ENCODE results near the gene UGT1A5.

Gene UGT1A5

GRCh38 chr2:233712611-233713261 is at the start of gene UGT1A5:
TSS of gene UGT1A5 (plus strand) at chr2:233712907. CDS start at chr2:233712992, 85 bp downstream.
- no peak for DNase-seq

- no peak for DNase-seq
Measured at GRCh38 chr2:233663911-233664310, 48.8 kb upstream of the UGT1A5 start.

- no peak for DNase-seq
Measured at GRCh38 chr2:233668605-233669260, 44.0 kb upstream of the UGT1A5 start.

GRCh38 chr2:233671290-233672161 is 41.2 kb upstream of the UGT1A5 start, which contains the start of gene UGT1A9:
TSS of gene UGT1A9 (plus strand) at chr2:233671898. CDS start at chr2:233671935, 37 bp downstream.
- DNase-seq, result no peak

- DNase-seq, result no peak
Measured at GRCh38 chr2:233672886-233673285, 39.8 kb upstream of the UGT1A5 start.

GRCh38 chr2:233673896-233674295 is 38.8 kb upstream of the UGT1A5 start:
- no peak for DNase-seq

- no peak for DNase-seq
Measured at GRCh38 chr2:233674314-233674713, 38.4 kb upstream of the UGT1A5 start.

GRCh38 chr2:233674995-233675394 is 37.7 kb upstream of the UGT1A5 start:
- no peak for DNase-seq

- no peak for DNase-seq
Measured at GRCh38 chr2:233676046-233676445, 36.7 kb upstream of the UGT1A5 start.

GRCh38 chr2:233679196-233679595 is 33.5 kb upstream of the UGT1A5 start:
- no peak for DNase-seq

GRCh38 chr2:233680361-233681045 is 32.2 kb upstream of the UGT1A5 start:
- no peak for DNase-seq

GRCh38 chr2:233681521-233682099 is 31.1 kb upstream of the UGT1A5 start, which contains the start of gene UGT1A7:
TSS of gene UGT1A7 (plus strand) at chr2:233681901. CDS start at chr2:233681938, 37 bp downstream.
- DNase-seq, result no peak

GRCh38 chr2:233684640-233685039 is 28.1 kb upstream of the UGT1A5 start:
- DNase-seq, result no peak

GRCh38 chr2:233686928-233687327 is 25.8 kb upstream of the UGT1A5 start:
- no peak for DNase-seq

- no peak for DNase-seq
Measured at GRCh38 chr2:233688341-233688740, 24.4 kb upstream of the UGT1A5 start.

- no peak for DNase-seq
Measured at GRCh38 chr2:233689031-233689430, 23.7 kb upstream of the UGT1A5 start.

- DNase-seq, result no peak
Measured at GRCh38 chr2:233689501-233689900, 23.2 kb upstream of the UGT1A5 start.

GRCh38 chr2:233690444-233690843 is 22.3 kb upstream of the UGT1A5 start:
- no peak for DNase-seq

- no peak for DNase-seq
Measured at GRCh38 chr2:233691443-233692433, 21.0 kb upstream of the UGT1A5 start.

- DNase-seq, result no peak
Measured at GRCh38 chr2:233692648-233693047, 20.1 kb upstream of the UGT1A5 start, which contains the start of gene UGT1A6. TSS of gene UGT1A6 (plus strand) at chr2:233692890. CDS start at chr2:233693005, 115 bp downstream.

GRCh38 chr2:233693963-233694362 is 18.7 kb upstream of the UGT1A5 start:
- no peak for DNase-seq

All from activated CD4-positive, alpha-beta T cell treated with anti-CD3 and anti-CD28 coated beads, Interleukin-2, Interleukin-6, amounts not matched to agents 100 ng/mL and 50 ng/mL, durations not matched to agents 16 hours and 8 hours (primary cell).